GM04504 (cell line): ENCODE results near the gene GAL.

ENCODE experiments used
- DNase-seq: peaks from one replicate; pipeline ENCODE4 v3.0.0-alpha.2; 2012; ENCODE audit warnings: low read depth

Gene GAL

DNA sequence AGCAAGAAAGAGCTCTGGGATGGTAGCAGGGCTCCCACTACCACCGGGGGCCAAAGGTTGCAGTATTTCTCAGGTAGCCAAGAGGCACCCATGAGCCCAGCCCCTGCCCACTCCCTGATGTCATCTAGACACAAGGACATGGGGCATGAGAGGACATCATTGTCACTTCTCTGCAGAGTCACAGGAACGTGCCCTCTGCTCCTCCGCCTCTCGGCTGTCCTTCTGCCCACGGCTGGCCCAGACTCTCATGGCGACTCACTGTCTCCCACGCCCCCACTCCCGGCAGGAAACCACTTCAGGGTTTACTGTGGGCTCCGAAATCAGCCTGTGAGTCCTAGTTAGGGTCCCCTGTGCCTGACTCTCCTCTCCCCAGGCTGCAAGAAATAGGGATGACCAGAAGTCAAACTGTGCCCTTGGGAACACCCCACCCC is 1.8 kb upstream of the GAL start:
- DNase-seq, result no peak

DNA sequence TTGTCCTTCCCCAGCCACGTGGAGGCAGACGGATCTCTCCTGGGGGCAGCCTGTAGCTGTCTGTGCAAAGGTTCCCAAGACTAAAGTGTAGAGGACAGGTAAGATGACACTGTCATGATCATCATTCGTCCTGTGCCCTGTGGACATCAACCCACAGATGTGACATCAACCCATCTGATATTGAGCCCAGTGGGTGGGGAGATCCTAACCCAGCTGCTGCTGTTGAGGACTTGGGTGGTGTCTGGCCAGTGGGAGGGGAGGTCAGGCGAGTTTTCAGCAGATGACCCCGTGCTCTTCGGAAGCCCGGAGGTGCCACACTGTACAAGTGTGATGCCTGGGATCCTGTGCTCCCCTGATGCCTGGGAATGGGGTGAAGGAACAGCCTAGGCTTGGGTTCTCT is 1.2 kb upstream of the GAL start:
- no peak for DNase-seq

DNA sequence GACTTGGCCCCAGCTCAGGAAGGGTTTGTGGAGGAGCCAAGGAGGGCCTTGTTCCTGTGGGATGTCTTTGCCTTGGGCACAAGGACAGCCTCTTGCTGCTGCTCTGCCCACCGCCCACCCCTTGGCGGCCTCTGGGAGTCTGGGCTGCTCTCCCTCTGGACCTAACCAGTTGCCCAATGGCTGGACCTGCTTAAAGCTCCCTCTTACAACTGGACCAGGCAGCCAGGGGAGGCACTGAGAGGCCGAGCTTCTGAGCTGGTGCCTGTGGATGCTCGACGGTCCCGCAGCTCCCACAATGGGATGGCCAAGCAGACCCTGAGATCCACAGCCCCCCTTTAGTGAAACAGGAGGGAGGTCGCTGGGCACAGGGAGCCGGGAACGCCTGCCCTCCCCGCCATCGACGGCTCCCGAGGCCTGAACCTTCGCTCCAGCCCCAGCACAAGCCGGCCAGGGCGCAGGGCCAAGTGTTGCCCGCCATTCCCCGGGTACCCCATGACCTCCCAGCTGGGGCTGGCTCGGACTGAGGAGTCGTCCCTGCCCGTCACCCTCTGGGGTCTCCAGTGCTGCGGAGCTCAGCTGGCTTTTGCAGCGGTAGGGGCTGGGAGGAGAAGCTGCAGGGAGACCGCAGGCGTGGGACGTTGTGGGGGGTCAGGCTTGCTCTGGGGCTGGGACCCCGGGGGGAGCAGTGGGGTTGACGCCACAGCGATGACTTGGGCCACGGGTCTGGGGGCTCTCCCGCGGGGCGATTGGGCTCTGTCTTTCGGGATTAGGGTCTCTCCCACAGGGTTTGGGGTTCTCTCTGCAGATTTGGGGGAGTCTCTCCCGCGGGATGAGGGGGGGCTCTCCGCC is 584 bp upstream of the GAL start:
- DNase-seq, result no peak

DNA sequence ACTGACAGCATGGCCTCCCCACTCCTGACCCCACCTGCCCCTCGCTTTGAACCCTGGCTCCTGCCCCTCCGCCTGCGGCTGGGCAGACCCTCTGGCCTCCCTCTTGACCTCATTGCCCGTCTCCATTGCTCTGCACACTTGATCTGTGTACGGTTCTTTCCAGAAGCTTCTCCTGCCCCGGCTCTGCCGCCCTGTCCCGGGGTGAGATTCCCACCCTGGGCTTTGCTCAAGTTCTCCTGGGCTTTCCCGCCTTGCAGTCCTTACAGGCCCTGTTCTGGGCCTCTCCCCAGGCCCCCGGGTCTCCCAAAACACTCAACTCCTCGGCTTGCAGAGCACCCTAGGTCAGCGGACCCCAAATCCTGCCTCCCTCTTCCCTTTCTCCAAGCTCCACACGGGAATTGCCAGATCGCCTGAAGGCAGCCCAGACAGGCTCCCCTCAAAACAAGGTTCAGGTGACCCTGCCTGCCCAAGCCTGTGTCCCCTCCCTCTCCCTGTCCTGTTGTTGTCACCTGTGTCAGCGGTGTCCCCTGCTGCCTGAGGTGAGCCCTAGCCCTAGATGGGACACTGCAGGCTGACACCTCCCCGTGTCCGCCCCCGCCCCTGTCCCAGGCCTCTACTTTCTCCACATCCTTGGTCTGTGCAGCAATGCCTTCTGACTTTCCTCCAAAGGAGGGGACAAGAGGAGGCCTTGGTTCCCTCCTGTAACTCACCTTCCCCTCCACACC is 1.5 kb downstream of the GAL start:
- no peak for DNase-seq

DNA sequence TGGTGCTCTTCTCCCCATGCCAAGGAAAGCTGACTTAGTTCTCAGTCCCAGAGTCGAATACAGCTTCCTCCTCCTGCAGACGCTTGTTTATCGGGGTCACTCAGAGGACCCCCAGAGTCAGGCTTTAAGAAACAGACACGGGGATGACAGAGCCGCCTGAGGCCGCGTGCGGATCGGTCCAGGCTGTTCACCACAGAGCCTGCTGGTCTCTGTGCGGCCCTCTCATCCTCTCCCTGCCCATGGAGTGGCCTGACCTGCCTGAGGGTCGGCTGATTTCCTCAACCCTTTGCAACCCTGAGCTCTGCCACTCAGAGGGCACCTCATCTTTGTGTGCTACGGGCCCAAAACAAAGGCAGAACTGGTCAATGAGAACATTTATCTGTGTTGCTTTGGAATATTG is 2.1 kb downstream of the GAL start:
- DNase-seq, result no peak

DNA sequence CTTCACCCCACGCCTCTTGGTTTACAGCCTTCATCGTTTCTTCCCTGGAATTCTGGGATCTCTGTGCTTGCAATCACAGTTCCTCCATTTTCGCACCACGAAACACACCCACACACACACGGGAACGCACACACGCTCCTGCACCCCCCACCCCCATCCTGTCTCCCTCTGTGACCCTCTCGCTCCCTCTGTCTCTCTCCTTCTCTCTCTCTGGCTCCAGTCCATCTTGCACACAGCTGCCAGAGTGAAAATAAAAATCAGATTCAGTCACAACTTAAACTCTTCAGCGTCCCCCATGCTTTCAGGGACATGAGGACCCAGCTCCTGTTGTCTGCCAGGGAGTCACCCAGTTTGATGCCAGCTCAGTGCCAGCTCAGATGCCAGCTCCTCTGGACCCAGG is 3.0 kb downstream of the GAL start:
- DNase-seq, result no peak

DNA sequence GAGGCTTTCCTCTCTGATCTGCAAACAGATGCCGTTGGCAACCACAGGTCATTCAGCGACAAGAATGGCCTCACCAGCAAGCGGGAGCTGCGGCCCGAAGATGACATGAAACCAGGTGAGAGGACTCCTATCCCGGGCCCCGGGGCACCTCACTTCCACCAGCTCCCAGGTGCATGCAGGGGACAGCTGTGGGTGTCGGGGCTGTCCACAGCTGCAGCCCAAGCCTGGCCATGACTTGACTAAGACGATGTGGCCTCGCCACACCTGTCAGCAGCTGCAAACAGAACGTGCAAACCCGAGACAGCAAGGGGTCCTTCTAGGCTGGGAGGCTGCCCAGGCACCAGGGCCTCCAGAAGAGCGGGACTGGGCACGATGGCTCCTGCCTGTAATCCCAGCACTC is 3.6 kb downstream of the GAL start:
- no peak for DNase-seq

DNA sequence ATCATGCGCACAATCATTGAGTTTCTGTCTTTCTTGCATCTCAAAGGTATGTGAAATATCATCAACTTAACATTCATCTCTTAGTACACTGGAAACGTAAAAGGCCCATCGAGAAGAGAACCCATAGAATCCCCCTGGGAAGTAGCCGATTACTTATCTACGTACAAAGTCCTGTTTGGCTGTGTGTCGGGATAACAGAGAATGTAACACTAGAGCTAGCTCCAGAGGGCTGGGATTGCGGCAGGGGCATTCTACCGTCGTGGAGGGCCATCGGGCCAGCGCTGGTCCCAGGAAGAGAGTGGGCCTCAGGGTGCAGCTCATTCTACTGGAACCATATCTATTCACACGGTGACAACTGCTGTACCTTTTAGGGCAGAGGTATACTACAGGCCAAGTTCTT is 4.5 kb downstream of the GAL start:
- DNase-seq, result no peak

DNA sequence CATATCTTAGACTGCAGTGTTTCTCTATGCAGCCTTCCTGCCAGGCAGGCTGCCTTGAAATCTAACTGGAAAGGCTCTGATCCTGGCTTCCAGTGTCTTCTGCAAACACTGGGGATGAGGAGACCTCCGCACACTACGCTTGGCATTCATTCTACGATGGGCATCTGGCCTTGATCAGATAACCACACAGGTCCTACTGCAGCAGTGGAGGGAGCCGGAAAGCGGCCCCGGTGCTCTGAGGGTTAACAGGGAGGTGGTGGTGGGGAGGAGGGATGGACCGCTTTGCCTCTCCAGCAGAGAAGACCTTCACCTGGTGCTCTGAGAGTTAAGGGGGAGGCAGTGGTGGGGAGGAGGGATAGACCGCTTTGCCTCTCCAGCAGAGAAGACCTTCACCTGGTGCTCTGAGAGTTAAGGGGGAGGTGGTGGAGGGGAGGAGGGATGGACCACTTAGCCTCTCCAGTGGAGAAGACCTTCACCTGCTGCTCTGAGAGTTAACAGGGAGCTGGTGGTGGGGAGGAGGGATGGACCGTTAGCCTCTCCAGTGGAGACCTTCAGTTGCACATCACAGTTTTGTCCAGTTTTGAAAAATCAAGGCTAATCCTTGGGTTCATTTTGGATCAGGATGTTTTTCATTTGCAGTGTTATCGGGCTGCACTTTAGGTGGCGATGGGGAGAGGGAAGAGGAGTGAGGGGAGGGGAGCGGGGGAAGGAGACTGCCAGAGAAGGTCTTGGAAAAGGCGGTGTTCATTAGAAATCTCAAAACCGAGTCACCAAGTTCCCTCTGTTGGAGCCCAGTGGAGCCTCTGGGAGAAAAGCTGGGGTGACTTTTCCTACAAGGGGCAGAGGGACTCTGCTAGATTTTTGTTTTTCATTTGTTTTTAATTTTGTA is 5.6 kb downstream of the GAL start:
- DNase-seq, result no peak

DNA sequence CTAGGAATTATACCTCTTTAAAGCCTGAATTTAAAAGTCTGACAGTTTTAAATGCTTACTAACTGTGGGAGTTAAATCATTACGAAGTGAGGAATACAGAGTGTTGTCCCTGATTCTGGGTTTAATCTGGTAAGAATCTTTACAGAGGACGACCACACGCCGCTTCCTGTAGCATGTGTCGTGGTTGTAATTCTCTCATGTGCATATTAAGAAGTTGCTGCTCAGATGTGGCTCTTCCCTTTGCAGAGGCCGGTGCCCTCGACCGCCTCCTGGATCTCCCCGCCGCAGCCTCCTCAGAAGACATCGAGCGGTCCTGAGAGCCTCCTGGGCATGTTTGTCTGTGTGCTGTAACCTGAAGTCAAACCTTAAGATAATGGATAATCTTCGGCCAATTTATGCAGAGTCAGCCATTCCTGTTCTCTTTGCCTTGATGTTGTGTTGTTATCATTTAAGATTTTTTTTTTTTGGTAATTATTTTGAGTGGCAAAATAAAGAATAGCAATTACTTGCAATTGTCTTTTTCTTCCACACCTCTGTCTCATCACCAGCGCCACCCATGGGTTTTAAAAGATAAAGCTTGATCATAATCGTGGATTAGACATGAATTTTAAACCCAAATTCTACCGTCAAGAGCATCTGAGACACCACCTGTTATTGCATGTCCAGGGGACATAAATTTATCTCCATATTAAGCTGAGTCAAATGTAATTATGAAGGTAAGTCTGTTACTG is 6.5 kb downstream of the GAL start:
- DNase-seq, result no peak

DNA sequence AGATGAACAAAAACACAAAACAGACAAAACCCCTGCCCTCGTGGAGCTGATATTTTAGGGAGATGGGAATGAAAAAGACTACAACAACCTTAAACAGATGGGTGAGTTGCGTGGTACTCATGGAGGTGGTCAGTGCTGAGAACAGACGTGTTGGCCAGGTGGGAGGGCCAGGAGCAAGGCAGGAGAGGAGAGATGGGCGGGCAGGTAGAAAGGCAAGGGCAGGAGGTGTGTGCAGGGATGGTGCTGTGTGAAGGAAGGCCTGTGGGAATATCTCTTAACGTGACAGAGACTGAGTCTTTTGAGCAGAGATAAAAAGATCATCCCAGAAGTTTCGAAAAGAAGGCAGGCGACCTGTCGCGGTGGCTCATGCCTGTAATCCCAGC is 7.0 kb downstream of the GAL start:
- no peak for DNase-seq

DNA sequence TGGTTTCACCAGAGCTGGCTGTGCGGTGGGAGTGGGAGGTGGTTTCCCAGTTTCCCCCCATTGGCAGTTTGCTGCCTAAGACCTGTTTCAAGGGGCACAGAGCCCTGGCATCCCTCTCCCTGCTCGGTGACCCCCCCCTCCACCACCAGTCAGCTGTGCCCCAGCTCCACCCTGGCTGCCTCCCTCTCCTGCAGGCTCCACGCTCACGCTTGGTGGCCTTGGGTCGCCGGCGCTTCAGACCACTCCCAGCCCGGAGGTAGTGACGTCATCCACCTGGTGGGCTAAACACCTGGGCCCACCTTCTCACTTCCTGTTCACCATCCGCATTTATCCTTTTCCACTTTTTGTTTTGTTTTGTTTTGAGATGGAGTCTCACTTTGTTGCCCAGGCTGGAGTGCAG is 7.8 kb downstream of the GAL start:
- no peak for DNase-seq

DNA sequence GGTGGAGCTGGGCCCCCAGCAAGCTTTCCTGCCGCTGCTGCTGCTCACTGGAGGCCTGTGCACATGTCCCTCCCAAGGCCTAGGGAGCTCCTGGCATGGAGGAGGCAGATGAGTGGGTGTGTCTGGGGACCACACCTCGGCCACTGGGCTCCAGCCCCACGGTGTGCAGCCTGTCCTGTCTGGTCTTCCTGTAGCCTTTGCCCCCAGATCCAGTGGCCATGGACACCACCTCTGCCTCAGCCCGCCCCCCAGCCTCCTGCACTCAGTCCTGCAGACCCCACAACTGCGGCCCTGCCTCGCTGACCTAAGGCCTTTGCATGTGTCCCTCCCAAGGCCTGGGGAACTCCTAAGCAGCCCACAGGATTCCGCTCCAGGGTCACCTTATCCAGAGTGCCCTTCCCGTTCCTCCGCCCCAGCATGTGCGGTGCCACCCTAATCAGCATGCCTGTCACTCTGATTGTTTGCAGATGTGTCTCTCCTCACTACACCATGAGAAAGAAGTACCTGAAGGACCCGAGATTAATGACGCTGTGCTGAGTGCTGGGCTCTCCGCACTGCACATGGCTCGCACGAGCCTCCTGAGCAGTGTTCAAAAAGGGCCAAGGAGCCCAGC is 8.6 kb downstream of the GAL start:
- no peak for DNase-seq

DNA sequence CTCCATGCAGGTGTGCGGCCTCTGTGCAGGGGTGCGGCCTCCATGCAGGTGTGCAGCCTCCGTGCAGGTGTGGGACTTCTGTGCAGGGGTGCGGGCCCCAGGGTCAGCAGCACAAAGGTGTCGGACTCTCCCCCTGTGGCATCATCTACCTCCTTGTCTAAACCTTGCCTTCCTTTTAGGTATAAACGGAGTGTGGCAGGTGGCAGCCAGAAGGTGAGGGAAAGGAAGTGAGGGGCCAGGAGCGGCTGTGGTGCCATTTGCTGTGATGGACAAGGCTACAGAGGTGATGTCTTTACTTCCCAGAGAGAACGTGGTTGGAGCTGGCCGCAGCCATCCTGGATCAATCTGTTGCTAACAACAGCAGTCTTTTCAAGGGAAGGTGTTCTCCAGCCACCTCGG is 9.1 kb downstream of the GAL start:
- DNase-seq, result no peak

DNA sequence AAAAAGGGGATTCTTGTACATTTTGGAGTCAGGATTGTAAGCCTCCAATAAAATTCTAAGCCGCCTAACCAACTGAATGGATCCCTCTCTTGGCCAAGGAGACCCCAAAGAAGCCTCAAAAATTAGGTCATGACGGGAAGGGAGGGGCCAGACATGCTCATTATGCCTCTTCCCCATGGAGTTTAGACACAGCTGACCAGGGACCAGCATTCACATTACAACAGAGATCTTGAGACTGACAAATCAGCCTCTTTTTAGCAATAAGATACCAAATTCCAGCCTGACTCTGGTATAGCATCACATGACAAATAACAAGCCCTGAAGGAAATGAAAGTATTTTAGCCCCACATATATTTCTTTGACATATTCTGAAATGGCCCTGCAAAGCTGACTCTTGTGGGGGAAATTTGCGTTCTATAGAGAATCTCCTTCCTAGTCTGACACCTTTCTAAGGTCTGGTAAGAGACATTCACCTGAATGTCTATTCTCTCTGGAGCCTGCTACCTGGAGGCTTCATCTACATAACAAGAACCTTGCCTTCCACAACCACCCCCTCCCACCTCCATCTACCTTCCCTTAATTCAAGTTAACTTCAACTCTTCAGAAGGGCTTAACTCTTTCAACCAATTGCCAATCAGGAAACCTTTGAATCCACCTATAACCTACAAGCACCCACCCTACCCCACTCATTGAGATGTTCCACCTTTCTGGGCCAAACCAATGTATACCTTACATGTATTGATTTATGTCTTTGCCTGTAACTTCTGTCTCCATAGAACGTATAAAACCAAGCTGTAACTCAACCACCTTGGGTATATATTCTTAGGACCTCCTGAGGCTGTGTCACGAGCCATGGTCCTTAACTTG is 10.3 kb downstream of the GAL start:
- DNase-seq, result no peak

DNA sequence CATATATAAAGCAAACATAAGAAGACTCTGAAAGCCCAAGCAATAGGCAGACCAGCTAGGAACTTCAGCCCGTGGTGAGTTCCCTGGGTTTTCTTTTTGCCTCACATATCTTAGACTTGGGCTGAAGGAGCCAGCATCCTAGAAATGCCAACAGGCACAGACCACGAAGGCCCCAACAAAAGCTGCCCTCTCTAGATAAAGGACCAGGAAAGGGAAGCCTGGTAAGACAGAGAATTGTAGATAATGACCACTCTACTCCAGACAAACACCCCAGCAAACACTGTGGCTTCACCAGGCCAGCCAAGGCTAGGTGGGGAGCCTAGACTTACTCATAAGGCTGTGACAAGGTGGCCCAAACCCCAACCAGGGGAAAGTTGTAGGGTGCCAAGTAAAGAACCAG is 11.2 kb downstream of the GAL start:
- DNase-seq, result no peak

DNA sequence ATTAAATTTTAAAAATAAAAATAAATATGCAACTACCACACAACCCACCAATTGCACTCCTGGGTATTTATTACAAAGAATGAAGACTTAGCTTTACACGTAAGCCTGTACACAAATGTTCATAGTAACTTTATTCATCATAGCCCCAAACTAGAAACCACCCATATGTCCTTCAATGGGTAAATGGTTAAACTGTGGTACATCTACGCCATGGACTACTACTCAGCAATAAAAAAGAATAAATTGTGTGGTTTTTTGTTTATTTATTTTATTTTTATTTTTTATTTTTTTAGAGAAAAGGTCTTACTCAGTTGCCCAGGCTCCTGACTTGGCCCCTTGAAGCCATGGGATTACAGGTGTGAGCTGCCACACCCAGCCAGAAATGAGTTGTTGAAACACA is 14.6 kb downstream of the GAL start:
- DNase-seq, result no peak

DNA sequence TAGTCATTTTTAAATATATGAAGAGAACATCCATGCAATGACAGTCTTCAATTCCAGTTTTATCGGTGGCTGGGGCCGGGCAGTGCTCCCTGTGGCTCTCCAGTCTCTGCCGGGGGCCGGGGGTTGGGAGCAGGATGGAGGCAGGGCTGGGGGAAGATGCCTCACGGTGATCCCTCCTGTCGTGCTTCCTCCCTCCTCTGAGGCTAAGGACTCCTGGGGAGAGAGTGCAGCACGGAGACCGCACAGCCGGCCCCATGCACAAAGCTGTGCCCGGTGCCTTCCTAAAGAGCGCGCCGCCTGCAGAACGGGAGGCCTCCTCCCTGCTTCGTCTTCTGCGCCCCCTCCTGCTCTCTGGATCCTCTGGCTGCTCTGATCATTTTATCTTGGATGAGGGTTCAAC is 20.5 kb downstream of the GAL start:
- no peak for DNase-seq

DNA sequence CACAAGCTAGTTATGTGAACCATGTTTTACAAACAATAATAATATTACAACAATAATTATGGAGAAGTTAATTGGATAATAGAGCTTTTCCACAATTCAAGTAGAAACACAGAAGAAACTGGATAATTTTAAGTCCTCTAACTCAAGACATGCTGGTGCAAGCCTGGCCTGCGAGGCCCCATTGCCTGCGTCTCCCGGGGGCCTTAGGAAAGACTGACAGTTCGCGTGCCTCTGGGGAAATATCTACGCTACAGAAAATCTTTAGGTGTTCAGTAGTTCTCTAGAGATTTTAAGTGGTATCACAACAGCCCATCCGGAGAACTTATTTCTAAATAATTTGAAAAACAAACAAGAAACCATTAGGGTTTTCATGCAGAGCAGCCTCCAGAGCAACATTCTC is 23.2 kb downstream of the GAL start:
- no peak for DNase-seq

DNA sequence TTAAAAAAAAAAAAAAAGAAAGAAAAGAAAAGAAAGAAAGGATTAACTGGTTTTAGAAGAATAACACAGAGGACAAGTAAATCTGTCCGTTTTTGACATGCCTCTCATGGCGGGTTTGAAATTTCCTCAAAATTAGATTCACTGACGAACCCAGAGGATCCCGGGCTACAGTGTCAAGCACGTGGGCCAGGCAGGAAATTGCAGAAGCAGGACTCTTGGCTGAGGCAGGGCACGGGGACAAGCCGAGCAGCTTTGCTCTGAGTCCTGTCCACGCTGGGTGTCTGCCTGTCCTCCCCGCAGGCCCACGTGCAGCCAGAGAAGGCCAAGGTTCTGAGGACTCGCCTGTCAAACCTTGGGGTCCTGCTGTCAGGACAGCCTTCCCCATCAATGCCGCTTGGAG is 24.7 kb downstream of the GAL start:
- DNase-seq, result no peak

DNA sequence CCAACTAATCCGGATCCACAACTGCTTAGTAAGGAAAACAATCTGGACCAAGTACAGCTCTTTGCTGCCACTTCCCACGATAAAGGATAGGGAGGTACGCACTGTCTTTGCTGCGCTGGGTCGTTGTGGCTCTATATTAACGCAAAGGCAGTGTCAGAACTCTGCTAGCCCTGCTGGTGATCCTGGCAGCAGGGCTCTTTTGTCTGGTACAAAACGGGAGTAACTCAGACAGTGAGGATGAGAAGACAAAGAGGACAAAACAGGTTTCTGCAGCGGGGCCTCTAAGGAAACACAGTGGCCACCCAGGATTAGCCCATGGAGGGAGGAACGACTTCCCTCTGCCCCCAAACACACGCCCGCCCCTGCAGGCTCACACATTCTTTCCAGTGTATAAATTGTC is 26.1 kb downstream of the GAL start:
- no peak for DNase-seq
